Measurements from ENCODE around the gene MTUS2. TPM values are rescaled to one million over a fixed set of nuclear protein-coding genes. Genes with fewer than 3 reads are reported as not detected.

Gene MTUS2
- total and polyA plus RNA-seq, 2 of the 8 experiments (the other 6 are each of a cell fraction or from before 2014, with no cell fraction given) = 0.18 to 0.80 TPM

DNA sequence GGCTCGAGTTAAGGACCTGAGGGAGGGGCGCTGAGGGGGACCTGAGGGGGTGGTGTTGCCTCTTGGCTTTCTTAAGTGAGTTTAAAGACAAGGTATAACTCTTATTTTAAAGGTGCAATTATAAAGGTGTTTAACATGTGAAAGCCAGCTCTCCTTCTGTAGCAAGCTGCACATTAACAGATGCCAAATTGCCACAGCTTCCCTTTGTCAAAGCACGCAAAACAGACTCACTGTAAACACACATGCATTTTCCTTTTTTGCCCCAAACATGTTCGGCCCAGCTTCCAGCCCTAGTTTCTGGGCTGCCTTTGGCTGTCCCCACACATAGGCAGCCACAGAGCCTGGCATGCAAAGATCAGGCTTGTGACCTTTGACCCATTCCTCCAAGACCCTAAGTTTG, 663.5 kb downstream of the MTUS2 start:
- Histone ChIP-seq H3K18ac (ENCODE audit: extremely low read depth, low read length) (peak overlapping the region; percentile 7; the same call in 1 of the 2 replicates), H3K4me3 (ENCODE audit: extremely low read depth in 1 of 4, insufficient read depth in 2 of 4, low read depth in 3 of 4, low read length in 4 of 4) (no peak overlapping the region), H3K27ac (ENCODE audit: low read depth, low read length) (no peak overlapping the region), H4K91ac (replicated peaks; ENCODE audit: insufficient read length, low read length) (no peak overlapping the region), H3K23ac (ENCODE audit: insufficient read length) (no peak overlapping the region), H3K23me2 (ENCODE audit: low read depth, low read length) (no peaks in the 10 kb centered on the region), H3K36me3 (ENCODE audit: control insufficient read depth in 2 of 4, insufficient read depth in 4 of 4, low read length in 3 of 4) (no peaks in the 10 kb centered on the region), H3K9me3 (ENCODE audit: insufficient read depth in 2 of 2, low read depth in 1 of 2, low read length in 1 of 2) (no peaks in the 10 kb centered on the region), H3K79me2 (ENCODE audit: control insufficient read depth in 1 of 2, insufficient read depth in 2 of 2, low read length in 2 of 2) (no peaks in the 10 kb centered on the region), H3K4ac (replicated peaks; ENCODE audit: insufficient read length, low read depth, low read length) (no peak overlapping the region), H4K8ac (ENCODE audit: extremely low read depth, insufficient read depth, low read length) (peak overlapping the region; percentile 31; the same call in 1 of the 2 replicates), H2AFZ (ENCODE audit: low read length) (no peak overlapping the region), H2BK12ac (ENCODE audit: low read depth, low read length) (no peak overlapping the region), H3K56ac (replicated peaks; ENCODE audit: insufficient read length, low read depth, low read length) (no peak overlapping the region), H4K5ac (ENCODE audit: insufficient read length, low read depth, low read length) (no peak overlapping the region), H3K9ac (replicated peaks in 1 of 4; ENCODE audit: extremely low read depth in 1 of 4, low read depth in 3 of 4, low read length in 3 of 4) (no peak overlapping the region), H3K79me1 (ENCODE audit: low read depth, low read length) (no peaks in the 10 kb centered on the region), H2BK15ac (ENCODE audit: low read length) (no peak overlapping the region), H2BK20ac (ENCODE audit: low read length) (no peak overlapping the region), H2AK5ac (ENCODE audit: low read depth, low read length) (no peak overlapping the region), H2BK120ac (replicated peaks; ENCODE audit: low read depth, low read length) (no peak overlapping the region), H3K4me1 (replicated peaks in 1 of 4; ENCODE audit: control insufficient read depth in 3 of 4, insufficient read depth in 4 of 4, low read length in 3 of 4) (peaks cover 2 to 11% (median 6%) of the 10 kb centered on the region in 4 experiments), H2BK5ac (ENCODE audit: low read depth, low read length) (no peak overlapping the region), H3K14ac (ENCODE audit: insufficient read length) (no peak overlapping the region), H3K27me3 (replicated peaks in 1 of 4; ENCODE audit: control insufficient read depth in 3 of 4, extremely low read depth in 1 of 4, insufficient read depth in 3 of 4, low read length in 3 of 4) (no peaks in the 10 kb centered on the region), H4K20me1 (replicated peaks in 1 of 2; ENCODE audit: control insufficient read depth in 1 of 2, insufficient read depth in 2 of 2, low read length in 2 of 2) (no peaks in the 10 kb centered on the region), H3K4me2 (ENCODE audit: insufficient read depth in 1 of 2, low read depth in 2 of 2, low read length in 2 of 2) (no peak overlapping the region)
- CTCF ChIA-PET (ENCODE audit: partially characterized antibody) = interaction anchor here (0.8 to 3.3 kb wide), 5 partner anchors 10 to 224 kb away, joined by 4 to 15 read pairs (median 6); no protein-coding TSS in a partner anchor
- WGBS, 2 experiments (ENCODE audit: extremely low coverage in 1 of 2, insufficient coverage in 1 of 2, insufficient read length in 1 of 2, insufficient replicate concordance in 2 of 2, low coverage in 1 of 2, low lambda C conversion rate in 2 of 2, missing lambda C conversion rate in 1 of 2) = 83% methylated on average over 4 of the region's 4 CpGs; no CpG with 5 or more reads in 1 of the 2 experiments
- DNase-seq (ENCODE audit: low read depth in 1 of 2, low spot score in 2 of 2) (no peak), FAIRE-seq (no peak)
- POLR2A ChIA-PET (ENCODE audit: partially characterized antibody) = interaction anchor here (1.6 kb wide), 1 partner anchor 9 kb away, joined by 4 read pairs; no protein-coding TSS in a partner anchor
- no peak for TF ChIP-seq SIRT6 (IDR thresholded peaks at IDR 0.05; ENCODE audit: low read length)
- TF ChIP-seq TAF7 (optimal IDR thresholded peaks at IDR 0.05; ENCODE audit: borderline replicate concordance, low read depth, low read length) = no peak
- no peak for TF ChIP-seq YY1 (IDR thresholded peaks at IDR 0.05; ENCODE audit: low read depth, low read length)
- TF ChIP-seq SIN3A (conservative IDR thresholded peaks at IDR 0.05 in 1 of 2, IDR thresholded peaks at IDR 0.05 in 1 of 2; ENCODE audit: low read depth in 1 of 2, low read length in 2 of 2) = no peak
